Measurements from ENCODE around the gene ARHGEF26. TPM values are rescaled to one million over a fixed set of nuclear protein-coding genes. Genes with fewer than 3 reads are reported as not detected.

Gene ARHGEF26
- total RNA-seq, 2 donors from 2014 or later: 6.9 to 8.1 TPM

DNA sequence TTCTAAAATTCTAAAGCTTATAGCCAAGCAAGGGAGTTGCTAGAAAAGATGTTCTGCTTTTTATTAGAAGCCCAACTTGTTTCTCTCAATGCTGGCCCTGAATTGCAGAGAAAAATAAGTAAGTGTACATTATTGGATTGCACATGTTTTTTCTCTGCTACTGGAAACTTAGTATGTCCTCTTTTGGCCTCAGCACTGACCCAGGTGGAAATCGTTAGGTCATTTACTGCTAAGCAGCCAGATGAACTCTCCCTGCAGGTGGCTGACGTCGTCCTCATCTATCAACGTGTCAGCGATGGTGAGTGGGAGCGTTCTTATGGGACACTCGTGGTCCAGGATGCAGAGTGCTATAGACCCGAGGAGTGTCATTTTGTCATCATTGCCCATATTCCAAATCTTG lies 133.3 kb downstream of the ARHGEF26 start:
- TF ChIP-seq CTCF (IDR thresholded peaks at IDR 0.05): no peak
- Histone ChIP-seq H3K27me3 (no peaks in the 10 kb centered on the region), H3K36me3 (peaks cover 23% of the 10 kb centered on the region), H3K4me1 (peaks cover 0 to 8% of the 10 kb centered on the region in 2 donors), H3K9me3 (no peaks in the 10 kb centered on the region), H3K27ac (no peak overlapping the region), H3K4me3 (no peak overlapping the region)
- no peak for DNase-seq (ENCODE audit: low spot score)

DNA sequence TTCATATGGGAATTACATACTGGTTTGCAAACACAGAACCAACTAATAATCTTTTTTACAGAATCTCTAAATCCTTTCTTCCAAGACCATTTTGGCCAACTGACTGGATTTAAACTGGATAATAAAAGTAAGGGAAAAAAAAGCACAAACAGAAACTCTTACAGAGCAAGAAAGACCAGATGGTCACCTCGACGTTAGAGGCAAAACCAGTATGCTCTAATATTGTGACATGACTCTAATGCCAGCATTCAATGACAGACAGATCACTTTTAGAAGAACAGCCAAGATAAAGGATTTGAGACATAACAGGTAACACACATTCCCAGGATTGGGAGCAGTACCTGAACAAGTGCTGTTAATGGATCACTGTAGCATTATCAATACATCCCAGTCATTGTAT lies 152.2 kb downstream of the ARHGEF26 start:
- peaks cover 0 to 17% of the 10 kb centered on the region in 2 donors for H3K4me1 ChIP-seq
- H3K9me3 ChIP-seq: no peaks in the 10 kb centered on the region
- no peak overlapping the region for H3K27ac ChIP-seq
- no peak for DNase-seq (ENCODE audit: low spot score)
- no peaks in the 10 kb centered on the region for H3K27me3 ChIP-seq
- TF ChIP-seq CTCF (IDR thresholded peaks at IDR 0.05): no peak
- H3K36me3 ChIP-seq: peaks cover 28% of the 10 kb centered on the region
- H3K4me3 ChIP-seq: no peak overlapping the region

DNA sequence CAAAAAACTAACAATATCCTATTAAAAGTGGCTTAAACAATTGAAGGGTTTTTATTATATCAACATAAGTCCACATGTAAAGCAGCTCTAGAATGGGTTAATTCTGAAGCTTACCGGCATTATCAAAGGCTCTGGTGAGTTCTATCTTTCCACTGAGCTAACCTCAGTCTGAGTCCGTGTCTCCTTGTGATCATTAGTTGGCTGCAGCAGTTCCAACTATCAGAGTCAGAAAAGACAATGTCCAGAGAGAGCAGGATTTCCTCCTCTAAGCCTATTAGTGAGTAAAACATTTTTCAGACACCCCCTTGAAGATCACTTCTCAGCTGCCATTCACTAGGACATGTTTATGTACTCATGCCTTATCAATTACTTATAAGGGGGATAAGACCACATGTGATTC lies 153.2 kb downstream of the ARHGEF26 start:
- Histone ChIP-seq H3K4me3 (no peak overlapping the region), H3K4me1 (peaks cover 0 to 17% of the 10 kb centered on the region in 2 donors), H3K27ac (peak overlapping the region in 1 of 2 donors; percentile 16), H3K36me3 (peaks cover 33% of the 10 kb centered on the region), H3K27me3 (no peaks in the 10 kb centered on the region), H3K9me3 (no peaks in the 10 kb centered on the region)
- TF ChIP-seq CTCF (IDR thresholded peaks at IDR 0.05): no peak
- DNase-seq (ENCODE audit: low spot score): no peak

DNA sequence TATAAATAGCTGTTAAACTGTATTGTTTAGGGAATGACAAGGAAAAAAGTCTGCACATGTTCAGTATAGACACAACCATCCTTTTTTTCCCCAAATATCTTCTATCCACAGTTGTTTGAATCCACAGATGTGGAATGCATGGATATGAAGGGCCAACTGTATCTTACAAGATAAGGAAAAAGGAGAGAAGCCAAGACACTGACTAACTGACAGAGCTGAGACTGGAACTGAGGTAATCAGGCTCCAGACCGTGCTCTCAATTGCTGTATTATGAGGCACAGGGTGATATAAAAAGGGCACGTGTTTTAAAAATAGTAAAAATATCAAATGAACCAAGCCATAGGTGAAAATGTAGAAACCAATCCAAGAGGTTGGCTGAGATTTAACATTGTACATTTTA lies 154.1 kb downstream of the ARHGEF26 start:
- peaks cover 0 to 17% of the 10 kb centered on the region in 2 donors for H3K4me1 ChIP-seq
- H3K27ac ChIP-seq: peak overlapping the region in 1 of 2 donors; percentile 16
- H3K9me3 ChIP-seq: no peaks in the 10 kb centered on the region
- no peak for DNase-seq (ENCODE audit: low spot score)
- no peak for TF ChIP-seq CTCF (IDR thresholded peaks at IDR 0.05)
- H3K36me3 ChIP-seq: peaks cover 33% of the 10 kb centered on the region
- H3K4me3 ChIP-seq: no peak overlapping the region
- H3K27me3 ChIP-seq: no peaks in the 10 kb centered on the region

- Histone ChIP-seq H3K9me3 (no peaks in the 10 kb centered on the region), H3K27me3 (no peaks in the 10 kb centered on the region), H3K4me3 (no peak overlapping the region), H3K27ac (no peak overlapping the region), H3K4me1 (peaks cover 0 to 17% of the 10 kb centered on the region in 2 donors), H3K36me3 (peaks cover 33% of the 10 kb centered on the region)
- DNase-seq (ENCODE audit: low spot score): no peak
- TF ChIP-seq CTCF (IDR thresholded peaks at IDR 0.05): no peak
These were observed 154.8 kb downstream of the ARHGEF26 start for GRCh38 chr3:154275965-154276364.

DNA sequence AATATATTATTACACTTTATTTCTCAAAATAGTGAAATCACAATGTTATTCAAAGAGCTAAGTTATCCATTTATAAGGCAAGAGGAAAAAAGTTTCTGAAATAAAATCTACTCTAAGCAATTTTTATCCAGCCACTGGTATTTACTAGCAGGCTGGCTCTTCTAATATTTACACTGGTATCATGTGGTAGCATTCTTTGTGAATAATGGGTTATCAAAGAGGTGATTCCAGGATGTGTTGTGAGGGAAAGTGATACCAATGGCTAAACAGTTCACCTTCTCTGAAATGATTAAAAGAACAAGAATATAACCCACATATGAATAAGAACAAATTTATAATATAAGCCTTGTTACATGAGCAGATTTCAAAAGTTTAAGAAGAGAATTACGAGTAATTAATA lies 159.0 kb downstream of the ARHGEF26 start:
- DNase-seq (ENCODE audit: low spot score): no peak
- H3K9me3 ChIP-seq: no peaks in the 10 kb centered on the region
- H3K27me3 ChIP-seq: no peaks in the 10 kb centered on the region
- no peak overlapping the region for H3K4me3 ChIP-seq
- H3K27ac ChIP-seq: no peak overlapping the region
- peaks cover 0 to 5% of the 10 kb centered on the region in 2 donors for H3K4me1 ChIP-seq
- no peak for TF ChIP-seq CTCF (IDR thresholded peaks at IDR 0.05)
- peaks cover 52% of the 10 kb centered on the region for H3K36me3 ChIP-seq
